Panc1 (cell line): ENCODE data around the gene PRKG1. TPM values are rescaled to one million over a fixed set of nuclear protein-coding genes. Genes with fewer than 3 reads are reported as not detected.

Experiments used
- ATAC-seq: fragments of 200-7000 bp; cut with Tn5 transposase; 2 replicates; pipeline ENCODE4 v1.9.1; 2020; ENCODE audit warnings: mild to moderate bottlenecking, moderate library complexity
- BruUV-seq: library from RNA; stranded (reverse); fragments of 400-500 nt; replicated peaks from 2 replicates; lab custom pipeline; 2021; lab: Mats Ljungman, UMichigan
- CTCF ChIA-PET: fragments of 300-600 bp; sonication (Branson Sonifier 250); formaldehyde crosslinking; loops from one replicate; lab custom pipeline; 2022; ENCODE audit warnings: antibody characterized with exemption; lab: Charles Lee
- POLR2A ChIA-PET: fragments of 300-600 bp; sonication (Branson Sonifier 250); formaldehyde crosslinking; loops from one replicate; lab custom pipeline; 2022; ENCODE audit warnings: antibody characterized with exemption; lab: Charles Lee
- DNase-seq: peaks from one replicate; pipeline ENCODE4 v3.0.0-alpha.2; 2010; ENCODE audit warnings: low read depth, low spot score
- H3K27ac ChIP-seq: 2 replicates; pipeline ENCODE4 v1.5.1; 2011; ENCODE audit warnings: mild to moderate bottlenecking, low read length, inconsistent platforms
- H3K27me3 ChIP-seq: fragments of 200-500 bp; sonication (Bioruptor generic); 2 replicates; pipeline ENCODE4 v1.6.0; 2014; ENCODE audit warnings: low read length, inconsistent platforms; ENCODE audit not compliant: control insufficient read depth, insufficient read depth
- H3K36me3 ChIP-seq: fragments of 200-500 bp; sonication (Bioruptor generic); 2 replicates; pipeline ENCODE4 v1.5.1; 2014; ENCODE audit warnings: inconsistent platforms, mild to moderate bottlenecking, low read length, moderate library complexity; ENCODE audit not compliant: control insufficient read depth, insufficient read depth
- H3K4me1 ChIP-seq: 2 replicates; pipeline ENCODE4 v1.5.1; 2011; ENCODE audit warnings: inconsistent platforms, mild to moderate bottlenecking, low read length, moderate library complexity; ENCODE audit not compliant: control insufficient read depth, insufficient read depth
- H3K4me3 ChIP-seq, 2 experiments: 2 replicates each; pipeline ENCODE4 v1.5.1; 2011 to 2012; ENCODE audit warnings: low read depth in 2 of 2, low read length in 2 of 2, mild to moderate bottlenecking in 2 of 2, inconsistent platforms in 1 of 2, moderate library complexity in 1 of 2
- H3K9me3 ChIP-seq: fragments of 200-500 bp; sonication (Bioruptor generic); 2 replicates; pipeline ENCODE4 v1.5.1; 2014; ENCODE audit warnings: low read depth, mild to moderate bottlenecking, inconsistent platforms, low read length, moderate library complexity; ENCODE audit not compliant: control insufficient read depth, insufficient read depth
- CTCF ChIP-seq: fragments of 450-650 bp; IDR thresholded peaks from 2 replicates; pipeline ENCODE4 v1.5.1; 2017; ENCODE audit warnings: mild to moderate bottlenecking
- POLR2AphosphoS5 ChIP-seq: IDR thresholded peaks from 2 replicates; pipeline ENCODE4 v1.6.1; 2012; ENCODE audit warnings: mild to moderate bottlenecking, low read depth, low read length, moderate library complexity
- REST ChIP-seq, 2 experiments: IDR thresholded peaks; 2 replicates each; pipeline ENCODE4 v1.6.1; 2011 to 2012; ENCODE audit warnings: low read depth in 2 of 2, control low read depth in 1 of 2, low read length in 1 of 2, mild to moderate bottlenecking in 1 of 2, moderate library complexity in 1 of 2; ENCODE audit not compliant: insufficient read depth in 1 of 2
- SIN3A ChIP-seq: IDR thresholded peaks from 2 replicates; pipeline ENCODE4 v1.6.1; 2012; ENCODE audit warnings: low read depth, mild to moderate bottlenecking, low read length, moderate library complexity, borderline replicate concordance; ENCODE audit not compliant: insufficient read depth
- TCF7L2 ChIP-seq: IDR thresholded peaks from 2 replicates; pipeline ENCODE4 v1.6.1; 2011; ENCODE audit warnings: mild to moderate bottlenecking, low read depth, low read length, inconsistent platforms
- in situ Hi-C: cut with HindIII; loops from 2 replicates; pipeline ENCODE4 v1.10.0; 2016; ENCODE audit warnings: low sequenced_read_pairs, low pct_unique_long_range_greater_than_20kb
- intact Hi-C: fragments of 100-400 bp; cut with micrococcal nuclease; formaldehyde crosslinking; loops from one replicate; pipeline ENCODE4 v1.10.0; 2022; ENCODE audit not compliant: unreplicated experiment
- total RNA-seq: library from RNA; stranded (reverse); gene quantifications from one replicate; pipeline ENCODE4 v1.2.1, GENCODE V29; 2021; ENCODE audit not compliant: unreplicated experiment

The PRKG1 gene
- total RNA-seq, 1 experiment from 2014 or later: 0.92 TPM

GRCh38 chr10:51357170-51357569 lies 282.9 kb downstream of the PRKG1 start:
- Histone ChIP-seq H3K9me3 (no peaks in the 10 kb centered on the region), H3K27ac (no peak overlapping the region), H3K4me3 (no peak overlapping the region), H3K36me3 (no peaks in the 10 kb centered on the region), H3K4me1 (no peaks in the 10 kb centered on the region), H3K27me3 (no peaks in the 10 kb centered on the region)
- intact Hi-C loops (no loop called here), in situ Hi-C loops (no loop called here)
- BruUV-seq: no TSS peak
- no peak for DNase-seq
- ChIA-PET CTCF (no interaction called here), POLR2A (no interaction called here)
- TF ChIP-seq CTCF (no peak), REST (IDR thresholded peaks at IDR 0.05; ENCODE audit: insufficient read depth in 1 of 2, low read depth in 2 of 2, low read length in 1 of 2) (no peak), POLR2AphosphoS5 (no peak), SIN3A (no peak), TCF7L2 (no peak)
- ATAC-seq: no peak

- TF ChIP-seq REST (IDR thresholded peaks at IDR 0.05; ENCODE audit: insufficient read depth in 1 of 2, low read depth in 2 of 2, low read length in 1 of 2): no peak
- no peak for TF ChIP-seq POLR2AphosphoS5
- no peak for TF ChIP-seq TCF7L2
- no peak for TF ChIP-seq CTCF
- no peak for TF ChIP-seq SIN3A
- no peaks in the 10 kb centered on the region for H3K36me3 ChIP-seq
- no peaks in the 10 kb centered on the region for H3K9me3 ChIP-seq
- in situ Hi-C loops (no loop called here), intact Hi-C loops (no loop called here)
- H3K4me3 ChIP-seq: no peak overlapping the region
- ATAC-seq: no peak
- no peak overlapping the region for H3K27ac ChIP-seq
- no peaks in the 10 kb centered on the region for H3K4me1 ChIP-seq
- BruUV-seq: no TSS peak
- H3K27me3 ChIP-seq: no peaks in the 10 kb centered on the region
- DNase-seq: no peak
- POLR2A ChIA-PET: no interaction called here
- CTCF ChIA-PET: no interaction called here
These were observed 283.9 kb downstream of the PRKG1 start for GRCh38 chr10:51358227-51358626.
